BJ (cell line): ENCODE measurements around the gene MEIS2. TPM values are rescaled to one million over a fixed set of nuclear protein-coding genes. Genes with fewer than 3 reads are reported as not detected.

Experiments
- CTCF ChIA-PET: fragments of 350-600 bp; formaldehyde crosslinking; extraction: SDS; loops from one replicate; lab custom pipeline; 2021; ENCODE audit warnings: antibody characterized with exemption, inconsistent platforms; lab: Yijun Ruan, JAX
- POLR2A ChIA-PET: fragments of 300-600 bp; sonication (Branson Sonifier 250); formaldehyde crosslinking; extraction: SDS; loops from one replicate; lab custom pipeline; 2021; ENCODE audit warnings: antibody characterized with exemption; lab: Charles Lee
- DNase-seq: peaks from one replicate; pipeline ENCODE4 v3.0.0-alpha.2; 2011; ENCODE audit warnings: low read depth
- H3K27me3 ChIP-seq: 2 replicates; pipeline ENCODE4 v1.6.0; 2011; ENCODE audit warnings: low read length; ENCODE audit not compliant: control insufficient read depth, insufficient read depth
- H3K36me3 ChIP-seq: 2 replicates; pipeline ENCODE4 v1.5.1; 2011; ENCODE audit warnings: low read length; ENCODE audit not compliant: control insufficient read depth, insufficient read depth
- H3K4me3 ChIP-seq: 2 replicates; pipeline ENCODE4 v1.5.1; 2011; ENCODE audit warnings: low read depth, mild to moderate bottlenecking, control low read depth, low read length
- polyA plus RNA-seq: library from polyadenylated mRNA; depleted of rRNA; stranded (reverse); fragments of >200 nt; gene quantifications from 2 replicates; pipeline ENCODE4 v1.2.3, GENCODE V29; 2011
- TF ChIP-seq, protein P1 (sequence below): IDR thresholded peaks from 2 replicates; pipeline ENCODE4 v1.5.1; 2011; ENCODE audit warnings: low read depth, mild to moderate bottlenecking, control low read depth, inconsistent platforms, low read length, moderate library complexity; ENCODE audit not compliant: insufficient read depth

Gene MEIS2
- polyA plus RNA-seq, 1 experiment, result 54.1 TPM

DNA sequence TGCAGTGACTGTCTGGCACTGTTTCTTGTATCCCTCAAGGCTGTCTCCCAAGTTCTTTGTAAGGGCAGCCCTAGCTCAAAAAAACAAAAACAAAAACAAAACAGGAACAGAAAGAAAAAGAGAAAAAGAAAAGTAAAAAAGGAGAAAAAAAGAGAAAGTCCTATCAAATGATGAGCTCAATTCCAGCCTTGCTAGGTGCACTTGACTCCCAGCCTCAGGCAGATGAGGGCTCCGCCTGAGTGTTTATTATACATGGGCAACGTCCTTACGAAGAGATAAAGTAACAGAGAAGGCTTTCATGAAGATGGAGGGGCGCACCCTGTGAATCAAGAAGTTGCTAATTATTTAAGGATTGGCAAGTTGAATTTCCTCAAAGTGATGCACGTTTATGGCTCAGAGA lies 175.3 kb downstream of the MEIS2 start:
- DNase-seq, result no peak
- TF ChIP-seq, protein P1, sequence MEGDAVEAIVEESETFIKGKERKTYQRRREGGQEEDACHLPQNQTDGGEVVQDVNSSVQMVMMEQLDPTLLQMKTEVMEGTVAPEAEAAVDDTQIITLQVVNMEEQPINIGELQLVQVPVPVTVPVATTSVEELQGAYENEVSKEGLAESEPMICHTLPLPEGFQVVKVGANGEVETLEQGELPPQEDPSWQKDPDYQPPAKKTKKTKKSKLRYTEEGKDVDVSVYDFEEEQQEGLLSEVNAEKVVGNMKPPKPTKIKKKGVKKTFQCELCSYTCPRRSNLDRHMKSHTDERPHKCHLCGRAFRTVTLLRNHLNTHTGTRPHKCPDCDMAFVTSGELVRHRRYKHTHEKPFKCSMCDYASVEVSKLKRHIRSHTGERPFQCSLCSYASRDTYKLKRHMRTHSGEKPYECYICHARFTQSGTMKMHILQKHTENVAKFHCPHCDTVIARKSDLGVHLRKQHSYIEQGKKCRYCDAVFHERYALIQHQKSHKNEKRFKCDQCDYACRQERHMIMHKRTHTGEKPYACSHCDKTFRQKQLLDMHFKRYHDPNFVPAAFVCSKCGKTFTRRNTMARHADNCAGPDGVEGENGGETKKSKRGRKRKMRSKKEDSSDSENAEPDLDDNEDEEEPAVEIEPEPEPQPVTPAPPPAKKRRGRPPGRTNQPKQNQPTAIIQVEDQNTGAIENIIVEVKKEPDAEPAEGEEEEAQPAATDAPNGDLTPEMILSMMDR, result no peak
- CTCF ChIA-PET, result interaction anchor here (1.2 kb wide), 1 partner anchor 10 kb away, joined by 7 read pairs; no protein-coding TSS in a partner anchor
- no peaks in the 10 kb centered on the region for H3K27me3 ChIP-seq
- POLR2A ChIA-PET, result no interaction called here
- H3K36me3 ChIP-seq, result no peaks in the 10 kb centered on the region; the same call in 1 of the 2 replicates
- no peak overlapping the region for H3K4me3 ChIP-seq

DNA sequence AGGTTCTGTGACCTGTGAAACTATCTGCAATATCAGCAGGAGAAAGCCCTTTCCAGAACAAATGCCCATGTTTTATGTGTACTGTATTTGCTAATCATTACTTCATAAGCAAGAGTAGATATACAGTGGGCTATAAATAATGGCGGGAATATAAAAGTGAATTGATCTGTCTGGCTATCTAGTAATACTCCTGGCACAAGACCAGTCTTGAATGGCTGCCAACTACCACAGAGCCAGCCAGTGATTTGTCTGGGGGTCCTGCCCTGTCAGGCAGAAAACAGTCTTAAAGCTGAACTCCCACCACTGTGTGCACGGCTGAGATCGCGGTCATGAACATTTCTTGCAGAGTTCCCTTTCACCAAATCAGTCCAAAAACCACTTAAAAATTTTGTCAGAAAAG lies 176.3 kb downstream of the MEIS2 start:
- no peaks in the 10 kb centered on the region; the same call in 1 of the 2 replicates for H3K36me3 ChIP-seq
- H3K4me3 ChIP-seq, result no peak overlapping the region
- no peak for DNase-seq
- ChIA-PET CTCF (interaction anchor here (1.2 kb wide), 1 partner anchor 40 kb away, joined by 4 read pairs; no protein-coding TSS in a partner anchor), POLR2A (no interaction called here)
- H3K27me3 ChIP-seq, result no peaks in the 10 kb centered on the region
- TF ChIP-seq, protein P1, result no peak

DNA sequence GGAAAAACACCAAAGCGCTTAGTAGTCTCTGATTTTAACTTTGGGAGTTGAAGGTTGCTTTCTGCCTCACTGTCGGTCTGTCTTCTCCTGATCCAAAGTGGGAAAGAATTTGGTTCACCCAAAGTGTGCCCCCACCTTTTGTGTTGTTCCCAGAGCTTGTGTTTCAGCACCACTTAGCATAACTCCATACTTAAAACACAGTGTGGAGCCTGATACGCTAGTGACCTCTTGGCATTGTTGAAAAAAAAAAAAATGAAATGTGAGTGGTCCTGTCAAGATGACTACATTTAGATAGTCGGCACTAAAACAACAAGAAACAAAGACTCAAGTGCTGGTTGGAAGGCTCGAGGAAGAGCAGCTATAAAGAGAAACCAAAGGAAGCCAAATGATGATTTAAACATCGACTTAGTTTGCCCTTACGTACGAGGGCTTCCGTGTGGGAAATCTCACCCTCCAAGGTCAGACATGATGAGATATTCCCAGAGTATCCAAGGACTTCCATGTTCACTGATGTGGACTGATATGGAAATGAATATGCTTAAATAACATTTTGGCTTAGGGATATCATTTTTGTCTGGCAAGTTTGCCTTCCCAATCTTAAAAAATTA lies 178.8 kb downstream of the MEIS2 start:
- TF ChIP-seq, protein P1, result no peak
- POLR2A ChIA-PET, result no interaction called here
- Histone ChIP-seq H3K27me3 (no peaks in the 10 kb centered on the region), H3K4me3 (no peak overlapping the region), H3K36me3 (no peaks in the 10 kb centered on the region; the same call in 1 of the 2 replicates)
- no peak for DNase-seq
- CTCF ChIA-PET, result interaction anchor here (0.6 to 0.7 kb wide), 5 partner anchors 23 to 1891 kb away, joined by 3 to 9 read pairs (median 4); no protein-coding TSS in a partner anchor

DNA sequence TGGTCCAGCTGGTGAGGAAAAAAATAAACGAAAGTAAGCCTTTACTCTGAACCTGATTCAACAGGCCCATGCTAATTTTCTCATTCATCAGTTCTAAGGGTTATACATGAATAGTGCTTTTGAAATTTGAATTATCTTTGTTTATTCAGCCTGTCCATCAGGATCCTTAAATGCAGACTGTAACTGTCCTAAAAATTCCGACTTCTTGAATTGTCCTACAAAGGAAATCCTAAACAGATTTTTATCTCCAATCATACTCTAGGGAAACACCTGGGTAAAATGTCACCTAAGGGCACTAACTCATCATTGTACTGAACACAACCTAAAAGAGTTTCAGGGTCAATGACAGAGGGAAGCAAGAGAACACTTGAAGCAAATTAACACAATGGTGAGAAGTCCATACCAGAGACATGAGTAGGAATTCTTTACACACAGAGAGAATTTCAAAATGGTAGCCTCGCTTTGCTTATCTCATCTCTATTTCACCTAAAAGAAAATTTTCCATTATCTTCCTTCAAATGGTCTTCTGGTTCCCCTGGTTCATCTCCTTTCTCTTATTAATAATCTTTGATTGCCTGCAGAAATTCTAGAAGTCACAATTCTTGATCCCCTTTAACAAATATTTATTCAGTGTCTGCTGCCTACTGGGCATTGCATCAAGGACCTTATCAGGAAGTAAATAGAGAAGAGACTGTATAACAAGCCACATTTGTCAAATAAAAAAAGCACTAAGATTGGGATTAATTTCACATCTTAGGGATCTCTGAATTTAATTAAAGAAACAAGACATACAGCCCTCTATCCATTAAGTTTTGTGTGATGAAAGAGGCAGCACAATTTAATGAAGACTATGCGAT lies 182.7 kb downstream of the MEIS2 start:
- TF ChIP-seq, protein P1, result no peak
- DNase-seq, result no peak
- Histone ChIP-seq H3K36me3 (no peaks in the 10 kb centered on the region), H3K4me3 (no peak overlapping the region), H3K27me3 (no peaks in the 10 kb centered on the region)
- ChIA-PET CTCF (no interaction called here), POLR2A (no interaction called here)
